Measurements from ENCODE around the gene PDHX.

DNA sequence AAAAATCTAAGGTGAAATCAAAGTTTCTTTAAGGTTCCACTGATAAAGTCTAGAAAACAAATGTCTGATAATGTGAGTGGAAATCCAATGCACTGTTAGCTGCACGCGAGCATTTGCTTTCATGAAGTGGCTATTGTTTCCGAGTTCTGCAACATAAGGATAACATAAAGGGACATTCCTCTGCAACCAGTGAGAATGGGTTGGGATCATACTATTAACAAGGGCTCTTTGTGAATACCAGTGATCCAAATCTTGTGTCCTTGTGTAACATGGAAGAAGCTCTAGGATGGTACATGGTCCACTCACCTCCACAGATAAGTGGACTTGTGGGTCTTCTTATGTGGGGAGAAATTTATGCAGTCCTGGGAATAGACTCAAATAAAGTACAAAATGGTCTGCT is 24.8 kb upstream of the PDHX start:
- TF ChIP-seq TCF12 (IDR thresholded peaks at IDR 0.05; ENCODE audit: low read depth), result no peak
- TF ChIP-seq EGR1 (IDR thresholded peaks at IDR 0.05), result no peak
- TF ChIP-seq, protein P1, sequence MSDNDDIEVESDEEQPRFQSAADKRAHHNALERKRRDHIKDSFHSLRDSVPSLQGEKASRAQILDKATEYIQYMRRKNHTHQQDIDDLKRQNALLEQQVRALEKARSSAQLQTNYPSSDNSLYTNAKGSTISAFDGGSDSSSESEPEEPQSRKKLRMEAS (IDR thresholded peaks at IDR 0.05), result no peak
- TF ChIP-seq, protein P2, sequence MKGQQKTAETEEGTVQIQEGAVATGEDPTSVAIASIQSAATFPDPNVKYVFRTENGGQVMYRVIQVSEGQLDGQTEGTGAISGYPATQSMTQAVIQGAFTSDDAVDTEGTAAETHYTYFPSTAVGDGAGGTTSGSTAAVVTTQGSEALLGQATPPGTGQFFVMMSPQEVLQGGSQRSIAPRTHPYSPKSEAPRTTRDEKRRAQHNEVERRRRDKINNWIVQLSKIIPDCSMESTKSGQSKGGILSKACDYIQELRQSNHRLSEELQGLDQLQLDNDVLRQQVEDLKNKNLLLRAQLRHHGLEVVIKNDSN (IDR thresholded peaks at IDR 0.05), result no peak
- TF ChIP-seq YY1 (IDR thresholded peaks at IDR 0.05; ENCODE audit: low read depth), result no peak
- TF ChIP-seq NFIC (IDR thresholded peaks at IDR 0.05), result no peak
- TF ChIP-seq RAD21 (IDR thresholded peaks at IDR 0.05; ENCODE audit: low read depth), result no peak
- TF ChIP-seq EP300 (IDR thresholded peaks at IDR 0.05; ENCODE audit: borderline replicate concordance), result no peak

Data from Ishikawa (cell line).